ENCODE results near the gene CHRNB1.

The CHRNB1 gene

DNA sequence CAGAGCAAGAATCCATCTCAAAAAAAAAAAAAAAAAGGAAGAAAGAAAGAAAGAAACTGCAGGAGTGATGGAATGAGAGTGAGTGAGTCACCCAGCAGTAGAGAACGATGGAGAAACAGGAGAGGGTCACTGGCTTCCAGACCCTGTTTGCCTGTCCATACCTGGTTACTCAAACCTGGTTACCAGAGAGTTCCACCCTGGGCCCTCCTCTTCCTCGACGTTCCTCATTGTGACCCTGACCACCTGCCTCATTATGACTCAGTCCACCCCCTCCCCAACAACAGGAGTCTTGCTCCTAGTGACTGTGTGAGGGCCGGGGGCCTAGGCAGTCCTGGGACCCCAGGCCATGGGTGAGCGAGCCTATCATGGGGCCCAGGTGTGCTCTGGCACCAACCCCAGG lies 16.3 kb upstream of the CHRNB1 start, which contains the start of gene SPEM3:
SPEM3 (plus strand) TSS at position 301 of the 400 bp plus-strand sequence; CDS start at position 347, 46 bp downstream.
- no peak within 1 kb of the TSS for H3K4me3 ChIP-seq (ENCODE audit: control insufficient read depth, low read depth, low read length)
- no peak for TF ChIP-seq CTCF (conservative IDR thresholded peaks at IDR 0.05; ENCODE audit: control insufficient read depth, insufficient read depth, low read depth, low read length)
- no peak for DNase-seq (ENCODE audit: low read depth)

GRCh38 chr17:7429722-7430121 lies 15.1 kb upstream of the CHRNB1 start:
- H3K4me3 ChIP-seq (ENCODE audit: control insufficient read depth, low read depth, low read length) = no peak overlapping the region
- no peak for TF ChIP-seq CTCF (conservative IDR thresholded peaks at IDR 0.05; ENCODE audit: control insufficient read depth, insufficient read depth, low read depth, low read length)
- no peak for DNase-seq (ENCODE audit: low read depth)

GRCh38 chr17:7431231-7431630 lies 13.6 kb upstream of the CHRNB1 start:
- H3K4me3 ChIP-seq (ENCODE audit: control insufficient read depth, low read depth, low read length) = no peak overlapping the region
- no peak for DNase-seq (ENCODE audit: low read depth)
- TF ChIP-seq CTCF (conservative IDR thresholded peaks at IDR 0.05; ENCODE audit: control insufficient read depth, insufficient read depth, low read depth, low read length) = no peak

- no peak for TF ChIP-seq CTCF (conservative IDR thresholded peaks at IDR 0.05; ENCODE audit: control insufficient read depth, insufficient read depth, low read depth, low read length)
- H3K4me3 ChIP-seq (ENCODE audit: control insufficient read depth, low read depth, low read length) = no peak overlapping the region
- no peak for DNase-seq (ENCODE audit: low read depth)
These were observed 12.6 kb upstream of the CHRNB1 start for GRCh38 chr17:7432296-7432695.

DNA sequence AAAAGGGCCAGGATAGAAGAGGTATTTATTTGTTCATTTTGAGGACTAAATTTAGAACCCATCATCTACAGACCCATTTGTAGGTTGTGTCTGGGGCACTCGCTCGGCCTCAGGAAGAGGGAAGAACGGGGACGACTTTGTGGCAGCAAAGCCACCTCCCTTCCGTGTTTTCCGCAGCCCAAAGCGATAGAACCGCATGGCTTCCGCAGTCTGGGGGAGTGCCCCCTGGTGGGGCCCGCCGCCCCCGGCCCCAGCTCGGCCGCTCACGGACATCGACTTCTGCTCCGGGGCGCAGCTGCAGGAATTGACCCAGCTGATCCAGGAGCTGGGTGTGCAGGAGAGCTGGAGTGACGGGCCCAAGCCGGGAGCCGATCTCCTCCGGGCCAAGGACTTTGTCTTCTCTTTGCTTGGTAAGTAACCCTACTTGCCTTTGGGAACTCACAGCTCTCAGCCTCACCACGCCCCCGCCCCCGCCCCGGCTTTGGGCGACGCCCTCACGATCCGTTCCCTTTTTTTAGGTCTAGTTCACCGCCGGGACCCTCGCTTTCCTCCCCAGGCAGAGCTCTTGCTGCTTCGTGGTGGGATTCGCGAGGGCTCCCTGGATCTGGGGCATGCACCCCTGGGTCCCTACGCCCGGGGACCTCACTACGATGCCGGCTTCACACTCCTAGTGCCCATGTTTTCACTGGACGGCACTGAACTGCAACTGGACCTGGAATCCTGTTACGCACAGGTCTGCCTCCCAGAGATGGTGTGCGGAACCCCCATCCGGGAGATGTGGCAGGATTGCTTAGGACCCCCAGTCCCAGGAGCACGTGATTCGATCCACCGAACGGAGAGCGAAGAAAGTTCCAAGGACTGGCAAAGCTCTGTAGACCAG lies 8.9 kb upstream of the CHRNB1 start:
- no peak for TF ChIP-seq CTCF (conservative IDR thresholded peaks at IDR 0.05; ENCODE audit: control insufficient read depth, insufficient read depth, low read depth, low read length)
- H3K4me3 ChIP-seq (ENCODE audit: control insufficient read depth, low read depth, low read length) = peak overlapping the region; percentile 20
- DNase-seq (ENCODE audit: low read depth) = no peak

- no peak for TF ChIP-seq CTCF (conservative IDR thresholded peaks at IDR 0.05; ENCODE audit: control insufficient read depth, insufficient read depth, low read depth, low read length)
These were observed 8.1 kb upstream of the CHRNB1 start for GRCh38 chr17:7436556-7437368.

More at GRCh38 chr17:7436556-7437368, 8.1 kb upstream of the CHRNB1 start:
- H3K4me3 ChIP-seq (ENCODE audit: control insufficient read depth, low read depth, low read length) = peak overlapping the region; percentile 12
- DNase-seq (ENCODE audit: low read depth) = peak; percentile 68
